ENCODE results near the gene GFER. TPM values are rescaled to one million over a fixed set of nuclear protein-coding genes. Genes with fewer than 3 reads are reported as not detected.
A peak's percentile ranks its signal among the peaks of the same experiment; 100 is the strongest.

Gene GFER
- total and polyA plus RNA-seq, 9 of the 15 experiments (the other 6 are each of a cell fraction or from before 2014, with no cell fraction given), result 4.3 to 53.7 (median 19.8) TPM

GRCh38 chr16:1964506-1965395 is 19.2 kb upstream of the GFER start, which contains the start of gene RPS2 (continued):
- TF ChIP-seq NR2F6 (CRISPR knock-in tag; IDR thresholded peaks at IDR 0.05) (0 out of 2 replicates have a peak, but pooled peaks have one; percentile 57), JUNB (CRISPR knock-in tag; conservative IDR thresholded peaks at IDR 0.05) (no peak), ZNF668 (CRISPR knock-in tag; IDR thresholded peaks at IDR 0.05) (no peak), ZNF253 (CRISPR knock-in tag; conservative IDR thresholded peaks at IDR 0.05) (0 out of 2 replicates have a peak, but pooled peaks have one; percentile 4), REST (IDR thresholded peaks at IDR 0.05; ENCODE audit: borderline replicate concordance) (no peak), REST (CRISPR knock-in tag; IDR thresholded peaks at IDR 0.05; ENCODE audit: low read depth) (peak; percentile 47; the same call in 1 of the 2 replicates), ZMIZ1 (IDR thresholded peaks at IDR 0.05; ENCODE audit: low read depth in 2 of 2, low read length in 2 of 2) (peak in 1 of 2 experiments; percentile 88; a peak in 2 of 4 replicates), SAFB2 (IDR thresholded peaks at IDR 0.05; ENCODE audit: borderline replicate concordance, low read depth, low read length, severe bottlenecking) (no peak), PCBP1 (IDR thresholded peaks at IDR 0.05; ENCODE audit: low read depth, low read length, poor library complexity, severe bottlenecking) (peak; percentile 96), ZNF395 (CRISPR knock-in tag; IDR thresholded peaks at IDR 0.05) (no peak), NCOA4 (IDR thresholded peaks at IDR 0.05; ENCODE audit: partially characterized antibody) (no peak), NR2C2 (CRISPR knock-in tag; IDR thresholded peaks at IDR 0.05) (no peak; the same call in 1 of the 2 replicates), NR2C2 (tag; IDR thresholded peaks at IDR 0.05) (peak; percentile 55; the same call in 1 of the 2 replicates)
